ENCODE data around the gene TXNDC11.

The TXNDC11 gene

DNA sequence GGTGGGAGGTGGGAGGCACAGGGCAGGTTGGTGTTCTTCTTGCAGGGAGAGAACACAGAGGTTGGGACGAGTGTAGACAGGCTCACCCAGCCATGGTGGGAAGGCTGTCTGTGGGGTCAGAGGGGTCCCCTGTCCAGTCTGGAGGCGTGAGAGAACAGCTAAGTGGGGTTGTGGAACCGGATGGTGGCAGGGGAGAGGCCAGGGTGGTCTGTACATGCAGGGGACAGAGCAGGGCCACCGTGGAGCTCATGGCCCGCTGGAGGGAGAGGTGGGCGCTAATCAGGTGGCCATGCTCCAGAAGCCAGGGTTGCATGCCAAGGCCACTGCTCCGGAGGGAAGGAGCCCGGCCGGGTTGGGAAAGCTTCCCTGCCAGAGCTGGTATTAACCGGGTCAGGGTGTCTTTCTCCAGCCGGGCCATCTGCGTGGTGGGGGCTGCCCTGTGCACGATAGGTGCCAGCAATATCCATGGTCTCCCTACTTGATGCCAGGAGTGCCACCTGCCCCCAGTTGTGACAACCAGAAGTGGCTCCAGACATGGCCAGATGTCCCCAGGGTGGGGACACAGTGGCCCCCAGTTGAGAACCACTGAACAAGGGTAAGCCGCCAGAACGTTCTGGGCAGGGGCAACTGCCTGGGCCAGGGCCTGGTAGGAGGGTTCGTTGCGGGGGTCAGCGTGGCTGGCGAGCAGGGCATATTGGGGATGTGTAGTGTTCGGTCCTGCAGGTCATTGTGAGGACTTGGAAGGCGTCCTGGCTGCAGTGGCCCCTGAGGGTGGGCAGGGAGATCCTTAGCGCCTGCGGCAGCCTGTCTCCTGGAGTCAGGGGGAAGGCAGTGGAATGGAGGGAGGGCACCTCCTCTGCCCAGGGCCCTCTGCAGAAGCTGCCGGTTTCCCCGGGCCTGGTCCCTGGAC, 69.3 kb downstream of the TXNDC11 start:
- peak in 1 of 2 experiments; percentile 39 for DNase-seq

DNA sequence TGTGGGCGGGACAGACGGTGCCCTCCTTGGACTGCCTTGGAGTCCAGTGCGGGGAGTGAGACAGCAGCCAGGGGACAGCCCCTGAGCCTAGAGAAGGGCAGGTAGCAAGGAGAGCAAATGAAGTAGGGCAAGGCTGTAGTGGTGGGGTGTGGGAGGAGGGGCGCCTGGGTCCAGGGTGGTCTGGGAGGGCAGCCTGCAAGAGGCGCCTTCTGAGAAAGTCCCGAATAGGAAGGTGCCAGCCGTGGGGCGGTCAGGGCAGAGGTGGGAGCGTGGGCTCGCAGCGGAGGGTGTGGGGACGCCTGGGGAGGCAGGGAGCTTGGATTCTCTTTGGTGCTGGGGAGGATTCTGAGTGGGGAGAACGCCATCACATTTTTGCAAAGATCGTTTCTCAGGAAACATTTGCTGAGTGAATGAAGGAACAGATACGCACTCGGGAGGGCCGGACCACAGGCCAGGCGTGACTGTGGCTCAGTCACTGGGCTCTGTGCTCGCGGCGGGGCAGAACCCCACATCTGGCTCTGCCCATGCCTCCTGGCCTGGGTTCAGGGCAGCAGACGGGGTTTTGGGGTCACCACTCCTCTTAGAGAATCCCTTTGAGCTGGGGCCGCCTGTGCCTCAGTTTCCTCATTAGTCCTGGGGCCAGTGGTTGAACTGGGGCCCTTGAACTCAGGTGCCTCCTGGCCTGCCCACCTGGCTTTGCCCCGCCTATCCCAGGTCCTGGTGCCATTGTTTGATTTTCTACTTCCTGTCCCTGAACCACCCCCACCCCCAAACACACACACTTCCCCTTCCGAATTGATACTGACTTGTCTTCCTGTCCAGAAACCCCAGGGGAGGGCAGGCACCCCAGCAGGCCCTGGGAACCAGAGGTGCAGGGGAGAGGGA, 70.2 kb downstream of the TXNDC11 start:
- no peak for DNase-seq

DNA sequence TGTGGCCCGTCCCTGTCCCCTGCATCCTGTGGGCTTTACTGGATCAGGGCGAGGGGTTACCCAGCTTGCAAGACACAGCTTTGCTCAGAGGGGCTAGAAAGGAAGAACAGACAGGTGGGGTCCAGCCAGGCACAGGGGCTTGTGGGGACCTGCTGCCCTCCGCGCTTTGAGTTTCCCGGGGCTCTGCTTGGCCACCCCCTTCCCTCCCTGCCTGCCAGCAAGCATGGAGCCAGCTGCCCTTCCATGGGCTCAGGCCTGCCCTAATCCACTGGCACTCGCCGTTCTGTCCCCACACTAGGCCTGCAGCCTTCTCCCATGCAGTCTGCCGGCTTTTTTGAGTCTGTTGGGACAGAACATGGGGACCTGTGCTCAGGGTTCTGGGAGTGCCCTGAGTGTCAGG, 71.0 kb downstream of the TXNDC11 start:
- no peak for DNase-seq

DNA sequence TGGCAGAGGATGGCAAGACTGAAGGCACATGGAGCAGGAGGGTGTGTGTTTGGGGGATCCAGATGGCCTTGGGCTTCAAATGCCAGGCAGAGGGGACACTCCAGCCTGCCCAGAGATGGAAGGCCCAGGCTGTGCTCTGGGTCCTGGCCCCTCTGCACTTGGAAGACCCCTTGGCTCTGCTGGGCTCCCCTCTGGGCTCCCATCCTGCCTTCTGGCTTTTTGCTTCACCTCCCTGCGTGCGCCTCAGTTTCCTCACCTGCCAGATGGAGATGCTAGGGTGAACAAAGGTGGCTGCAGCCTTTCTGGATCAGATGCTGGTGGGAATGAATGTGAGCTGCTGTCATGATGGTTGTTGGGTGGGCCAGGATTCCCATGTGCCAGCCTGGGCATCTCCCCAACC, 71.4 kb downstream of the TXNDC11 start:
- DNase-seq = no peak

DNA sequence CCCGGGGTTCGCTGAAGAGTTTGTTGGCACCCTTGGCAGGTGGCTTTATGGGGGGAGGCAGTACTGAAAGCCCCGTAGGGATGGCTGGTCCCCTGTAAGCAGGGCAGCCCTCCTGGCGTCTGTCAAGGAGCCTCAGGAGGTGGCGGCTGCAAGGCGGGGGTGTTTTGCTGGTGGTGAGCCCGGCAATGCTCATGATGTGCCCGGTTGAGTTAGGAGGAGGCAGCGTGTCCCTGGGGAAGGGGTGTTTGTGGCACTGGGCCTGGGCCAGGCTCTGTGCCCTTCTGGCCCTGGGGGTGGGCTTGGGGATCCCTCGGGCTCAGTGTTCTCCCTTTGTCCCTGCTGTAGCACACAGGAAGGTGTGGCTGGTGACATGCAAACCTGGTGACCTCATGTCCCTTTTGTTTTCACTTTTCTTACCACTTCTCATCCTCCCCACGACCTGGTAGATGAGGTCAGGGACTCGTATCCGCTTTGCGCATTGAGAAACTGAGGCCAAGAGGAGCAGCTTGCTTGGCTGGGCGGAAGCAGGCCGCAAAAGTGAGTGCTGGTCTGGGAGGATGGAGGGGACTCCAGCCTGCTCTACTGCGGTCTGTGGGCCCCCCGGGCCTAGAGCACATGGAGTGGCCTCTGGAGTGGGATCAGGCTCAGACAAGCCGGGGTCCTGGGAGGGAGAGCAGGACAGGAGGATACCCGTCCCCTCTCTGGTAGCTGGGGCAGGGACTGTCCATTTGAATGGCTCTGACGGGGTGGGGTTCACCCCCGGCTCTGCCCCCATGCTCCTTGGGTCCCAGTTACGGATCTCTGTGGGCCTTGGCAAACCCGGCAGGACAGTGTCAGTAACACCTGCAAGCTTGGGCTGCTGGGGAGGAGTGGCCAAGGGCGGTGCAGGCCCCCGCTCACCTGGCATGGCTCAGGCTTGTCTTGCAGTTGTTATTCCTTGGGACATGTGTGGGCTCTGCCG, 72.2 kb downstream of the TXNDC11 start:
- DNase-seq = peak in 1 of 2 experiments; percentile 57

DNA sequence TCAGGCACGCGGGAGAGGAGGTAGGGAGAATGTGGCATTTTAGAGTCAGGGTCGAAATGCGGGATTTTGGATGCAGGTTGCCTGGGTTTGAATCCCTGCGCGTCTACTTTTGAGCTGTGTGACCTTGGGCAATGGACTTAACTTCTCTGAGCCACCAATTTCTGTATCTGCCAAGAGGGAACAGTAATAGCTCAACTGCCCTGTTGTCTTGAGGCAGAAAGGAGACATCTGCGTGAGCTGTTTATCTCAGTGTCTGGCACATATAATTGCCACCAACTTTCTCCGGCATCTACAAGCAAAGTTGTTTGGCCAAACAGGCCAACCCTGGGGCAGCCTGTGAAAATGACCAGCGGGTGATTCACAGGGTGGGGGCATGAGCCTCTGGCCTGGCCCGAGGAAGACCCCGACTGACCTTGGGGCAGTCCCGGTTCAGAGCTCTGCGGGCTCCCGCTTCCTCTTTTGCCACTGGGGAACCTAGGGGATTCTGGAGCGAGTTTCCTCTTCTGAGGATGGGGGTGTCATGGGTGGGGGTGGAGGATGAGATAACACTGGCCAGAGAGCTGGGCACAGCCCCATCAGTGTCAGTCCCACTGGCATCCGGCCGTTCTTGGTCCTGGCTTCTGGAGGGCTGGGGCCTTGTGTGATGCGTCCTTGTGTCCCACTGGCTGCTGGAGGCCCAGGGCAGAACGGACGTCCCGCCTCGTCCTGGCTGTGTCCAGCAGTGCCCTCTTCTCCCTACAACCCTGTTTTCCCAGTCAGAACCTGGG, 73.1 kb downstream of the TXNDC11 start:
- no peak for DNase-seq

DNA sequence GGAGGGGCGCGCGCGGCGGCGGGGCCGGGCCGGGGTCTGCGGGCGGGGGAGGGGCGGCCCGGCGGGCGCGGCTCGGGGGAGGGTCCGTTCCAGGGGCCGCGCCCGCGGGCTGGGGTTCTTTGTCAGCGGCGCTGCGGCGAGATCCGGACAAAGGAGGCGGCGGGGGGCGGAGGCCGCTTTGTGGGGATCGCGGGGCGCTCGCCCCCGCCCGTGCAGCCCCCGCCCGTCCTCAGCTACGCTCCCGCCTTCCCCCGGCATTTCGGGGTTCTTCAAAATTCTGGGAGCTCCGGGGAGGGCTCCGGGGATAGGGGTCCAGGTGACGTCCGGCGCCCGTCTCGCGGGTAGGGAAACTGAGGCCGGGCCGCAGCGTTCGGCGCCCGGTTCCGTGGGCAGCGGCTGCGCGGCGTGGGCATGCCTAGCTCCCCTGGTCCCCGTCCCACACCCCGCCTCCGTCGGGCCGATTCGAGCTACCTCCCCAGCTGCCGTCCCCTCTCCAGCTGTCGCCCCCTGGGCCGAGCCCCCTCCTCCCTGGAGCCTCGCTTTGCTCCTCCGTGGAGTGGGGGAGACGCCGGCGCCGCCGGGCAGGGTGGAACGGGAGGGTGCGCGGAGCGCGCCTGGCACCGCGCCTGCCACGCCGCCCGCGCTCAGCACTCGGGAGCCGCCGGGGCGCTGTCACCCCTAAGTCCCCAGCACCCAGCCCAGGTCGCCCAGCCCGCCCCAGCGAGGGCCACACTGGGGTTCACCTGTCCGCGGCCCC, 73.9 kb downstream of the TXNDC11 start:
- DNase-seq = peak in 1 of 2 experiments; percentile 14

DNA sequence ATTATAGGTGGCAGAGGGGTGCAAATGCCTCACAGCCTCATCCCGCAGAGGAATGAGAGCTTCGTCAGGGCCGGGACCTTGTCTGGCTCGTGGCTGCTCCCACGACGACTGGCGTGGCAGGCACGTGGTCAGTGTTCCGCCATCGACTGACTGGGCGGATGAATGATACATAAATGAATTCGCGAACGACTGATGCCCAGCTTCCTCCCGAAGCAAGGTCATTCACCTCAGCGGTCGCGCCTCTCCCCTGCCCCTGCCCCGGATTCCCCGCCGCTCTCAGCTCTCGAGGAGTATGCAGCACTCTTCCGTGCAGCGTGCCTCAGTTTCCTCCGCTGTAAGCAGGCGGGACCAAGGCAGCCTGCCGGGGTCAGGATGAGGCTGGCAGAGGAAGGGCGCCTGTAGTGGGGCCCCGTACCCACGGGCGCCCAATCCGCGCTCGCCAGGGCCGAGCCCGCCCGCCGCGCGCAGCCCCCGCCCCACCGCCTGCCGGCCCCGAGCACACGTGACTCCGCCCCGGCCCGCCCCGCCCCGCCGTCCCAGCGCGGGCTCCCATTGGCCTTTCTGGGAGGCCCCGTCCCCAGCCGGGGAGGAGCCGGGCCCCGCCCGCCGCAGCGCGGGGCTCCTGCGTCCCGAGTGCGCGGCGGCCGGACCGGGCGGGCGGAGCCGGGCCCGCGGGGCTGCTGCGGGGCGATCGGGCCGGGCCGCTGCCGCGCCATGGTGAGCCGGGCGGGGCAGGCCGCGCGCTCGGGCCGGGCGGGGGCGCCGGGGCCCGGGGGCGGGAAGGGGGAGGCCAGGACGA, 74.6 kb downstream of the TXNDC11 start, which contains the start of gene SNN:
Gene SNN, plus strand, starts transcription at position 632 of the 799 bp plus-strand sequence. CDS start 7,605 bp downstream, outside the sequence.
- peak; percentile 79 to 86 for DNase-seq

DNA sequence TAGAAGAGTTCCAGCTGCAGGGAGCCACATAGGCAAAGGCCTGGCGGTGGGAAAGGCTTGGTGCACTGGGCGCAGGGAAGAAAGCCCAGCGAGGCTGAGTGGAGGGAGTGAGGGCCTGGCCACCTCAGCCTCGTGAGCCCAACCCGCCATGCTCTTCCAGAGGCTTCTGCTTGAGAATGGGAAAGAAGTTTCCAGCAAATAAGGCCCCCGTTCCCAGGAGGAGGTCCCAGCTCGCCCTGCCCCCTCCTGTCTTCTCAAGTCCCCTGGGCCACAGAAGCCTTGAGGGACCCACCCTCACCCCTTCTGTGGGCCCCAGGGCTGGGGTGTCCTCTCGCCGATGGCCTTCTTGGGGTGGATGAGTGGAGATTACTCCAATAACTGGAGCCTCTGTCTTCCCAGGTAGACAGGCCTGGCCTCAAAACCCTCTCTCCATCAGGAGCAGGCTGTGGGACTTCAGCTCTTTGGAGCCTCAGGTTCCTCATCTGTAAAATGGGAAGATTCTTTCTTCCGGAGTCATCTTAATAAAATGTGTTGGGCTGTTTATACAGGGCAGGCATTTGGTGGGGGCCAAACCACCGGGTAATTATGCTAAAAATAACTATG, 75.3 kb downstream of the TXNDC11 start:
- no peak for DNase-seq

DNA sequence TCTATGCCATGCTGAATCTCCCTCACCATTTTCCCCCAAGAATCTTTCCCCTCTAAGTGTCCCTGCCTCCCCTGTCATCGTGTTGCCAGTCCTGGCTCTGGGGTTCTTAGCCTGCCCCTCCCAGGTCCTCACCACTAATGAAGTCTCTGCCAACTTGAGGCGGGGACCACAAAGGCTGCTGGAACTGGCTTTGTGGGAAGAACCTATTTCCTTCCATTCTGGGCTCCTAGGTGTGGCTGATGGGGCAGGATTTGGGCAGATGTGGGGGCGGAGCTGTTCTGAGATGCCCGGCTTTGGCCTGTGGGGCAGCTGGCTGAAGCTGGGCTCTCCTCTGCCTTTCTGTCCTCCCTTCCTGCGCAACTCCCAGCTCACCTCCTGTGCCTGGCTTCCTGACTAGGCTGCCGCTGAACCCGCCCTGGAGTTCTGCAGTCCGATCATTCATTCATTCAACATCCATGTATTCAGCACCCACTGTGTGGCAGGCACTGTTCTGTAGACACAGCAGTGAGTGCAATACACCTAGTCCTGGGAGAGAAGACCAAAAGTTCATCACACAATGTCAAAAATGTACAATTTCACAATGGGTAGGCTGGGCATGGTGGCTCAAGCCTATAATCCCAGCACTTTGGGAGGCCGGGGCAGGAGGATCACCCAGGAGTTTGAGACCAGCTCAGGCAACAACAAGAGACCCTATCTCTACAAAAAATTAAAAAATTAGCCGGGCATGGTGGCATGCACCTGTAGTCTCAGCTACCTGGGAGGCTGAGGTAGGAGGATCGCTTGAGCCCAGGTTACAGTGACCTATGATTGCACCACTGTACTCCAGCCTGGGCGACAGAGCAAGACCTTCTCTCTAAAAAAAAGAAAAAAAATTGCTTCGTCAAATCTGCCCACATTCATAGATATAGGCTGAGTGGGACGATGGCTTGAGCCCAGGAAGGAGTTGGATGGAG, 76.3 kb downstream of the TXNDC11 start:
- peak; percentile 67 to 75 for DNase-seq

DNA sequence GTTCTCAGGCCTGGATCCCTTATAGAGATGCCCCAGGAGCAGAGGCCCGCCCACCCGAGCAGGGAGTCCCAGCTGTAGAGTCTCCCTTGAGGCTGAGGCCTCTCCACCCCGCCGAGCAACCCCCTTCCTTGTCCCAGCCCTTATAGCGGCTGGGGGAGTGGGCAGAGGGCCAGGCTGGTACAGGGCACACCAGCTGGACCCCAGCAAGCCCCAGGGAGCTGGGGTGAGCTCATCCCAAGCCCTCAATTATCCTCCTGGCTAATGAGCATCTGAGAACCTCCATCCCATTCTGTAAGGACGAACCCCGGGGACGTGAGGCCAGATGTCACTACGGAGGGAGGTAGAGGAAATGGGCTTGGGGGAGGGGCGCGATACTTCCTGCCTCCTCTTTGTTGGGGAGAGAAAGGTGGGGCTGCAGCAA, 77.6 kb downstream of the TXNDC11 start:
- peak; percentile 88 to 92 for DNase-seq

DNA sequence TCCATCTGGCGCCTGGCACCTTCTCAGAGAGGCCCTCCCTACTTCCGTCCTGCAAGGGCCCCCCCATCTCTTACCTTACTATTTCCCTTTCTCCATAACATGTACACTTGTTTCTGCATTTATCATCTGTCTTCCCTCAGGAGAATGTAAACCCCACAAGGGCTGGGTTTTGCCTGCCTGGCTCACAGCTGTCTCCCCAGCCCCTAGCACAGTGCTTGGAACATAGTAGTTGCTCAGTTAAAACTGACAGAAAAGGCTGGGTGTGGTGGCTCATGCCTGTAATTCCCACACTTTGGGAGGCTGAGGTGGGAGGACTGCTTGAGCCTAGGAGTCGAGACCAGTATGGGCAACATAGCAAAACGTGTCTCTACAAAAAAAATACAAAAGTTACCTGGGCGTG, 80.1 kb downstream of the TXNDC11 start:
- DNase-seq = no peak

DNA sequence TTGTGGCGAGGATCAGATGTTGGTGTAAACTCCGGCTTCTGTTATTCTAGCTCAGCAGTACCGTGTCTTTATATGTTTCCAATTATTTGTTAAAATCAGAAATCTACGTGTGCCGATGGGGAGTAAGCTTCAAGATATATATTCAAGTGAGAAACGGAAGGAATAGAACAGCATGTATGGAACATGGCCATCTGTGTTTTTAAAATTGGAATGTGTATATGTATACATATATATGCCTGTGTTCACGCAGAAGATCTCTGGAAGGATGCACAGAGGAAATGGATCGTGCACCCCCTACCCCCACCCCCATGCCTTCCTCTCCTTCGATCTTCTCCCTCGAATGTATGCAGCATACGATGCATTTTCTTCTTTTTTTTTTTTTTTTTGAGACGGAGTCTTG, 82.1 kb downstream of the TXNDC11 start:
- no peak for DNase-seq

DNA sequence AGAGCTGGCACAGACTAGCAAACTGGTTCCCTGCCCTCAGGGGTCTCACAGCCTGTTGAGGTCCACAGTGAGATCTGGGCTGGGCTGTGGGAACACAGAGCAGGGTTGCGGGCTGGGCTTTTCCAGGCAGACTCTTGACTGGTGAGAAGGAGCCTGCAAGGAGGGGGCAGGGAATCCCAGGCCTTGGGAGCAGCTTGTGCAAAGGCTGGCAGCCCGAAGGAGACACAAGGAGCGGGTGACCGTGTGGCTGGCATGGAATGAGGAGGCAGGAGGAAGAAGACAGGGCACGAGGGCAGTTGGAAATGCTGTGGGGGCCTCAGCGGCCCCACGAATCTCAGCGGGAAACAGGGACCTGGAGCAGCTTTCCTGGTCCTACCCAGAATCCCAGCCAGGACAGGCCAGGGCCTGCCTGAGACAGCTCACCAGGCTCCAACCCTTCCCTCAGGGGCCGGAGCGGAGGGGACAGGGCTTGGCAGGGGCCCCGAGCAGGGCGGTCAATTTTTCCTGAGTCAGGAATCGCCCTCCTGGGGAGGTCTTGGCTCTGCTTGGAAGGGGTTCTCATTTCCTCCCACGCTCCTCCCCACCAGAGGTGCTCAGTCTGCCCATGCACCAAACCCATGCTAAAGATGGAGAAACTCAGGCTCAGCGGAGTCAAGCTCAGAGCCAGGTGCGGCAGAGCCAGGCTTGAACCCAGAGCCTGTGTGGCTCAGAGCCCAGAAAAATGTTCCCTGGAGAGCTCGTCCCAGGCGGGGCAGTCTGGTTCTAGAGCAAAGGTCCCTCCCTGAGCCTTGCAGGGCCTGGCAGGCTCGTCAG, 83.6 kb downstream of the TXNDC11 start:
- DNase-seq = peak in 1 of 2 experiments; percentile 13

DNA sequence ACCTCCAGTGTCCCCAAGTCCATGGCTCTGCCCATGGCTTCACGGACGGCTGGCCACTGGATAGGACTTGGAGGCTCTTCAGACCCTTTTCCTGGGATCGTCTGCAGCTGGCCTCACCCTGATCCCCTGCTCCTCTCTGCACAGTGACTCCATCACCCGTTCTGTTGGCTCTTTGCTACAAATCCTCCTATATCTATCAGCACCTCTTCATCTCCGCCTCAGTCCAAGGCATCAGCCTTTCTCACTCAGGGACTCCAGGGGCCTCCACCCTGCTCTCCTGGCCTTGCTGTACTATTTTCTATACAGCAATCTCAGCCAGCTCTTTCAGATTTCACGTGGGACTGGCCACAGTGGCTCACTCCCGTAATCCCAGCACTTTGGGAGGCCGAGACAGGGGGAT, 85.1 kb downstream of the TXNDC11 start:
- no peak for DNase-seq

DNA sequence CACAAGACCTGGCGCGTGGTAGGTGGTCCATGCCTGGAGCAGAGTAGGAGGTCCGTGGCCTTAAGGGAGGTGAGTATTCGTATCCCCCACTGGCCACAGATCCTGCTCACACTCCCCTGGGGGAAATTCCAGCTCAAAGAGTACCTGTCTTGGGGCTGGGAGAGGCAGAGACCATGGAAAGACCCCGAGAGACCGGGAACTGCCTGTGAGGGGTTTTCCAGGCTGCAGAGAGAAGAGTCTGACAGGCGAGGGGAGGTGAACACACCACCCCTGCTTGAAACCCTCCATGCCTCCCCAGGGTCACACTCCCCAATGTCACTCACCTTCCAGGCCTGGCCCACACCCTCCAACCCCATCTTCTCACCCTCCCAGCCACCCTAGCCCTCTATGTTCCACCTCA, 87.0 kb downstream of the TXNDC11 start:
- DNase-seq = no peak

DNA sequence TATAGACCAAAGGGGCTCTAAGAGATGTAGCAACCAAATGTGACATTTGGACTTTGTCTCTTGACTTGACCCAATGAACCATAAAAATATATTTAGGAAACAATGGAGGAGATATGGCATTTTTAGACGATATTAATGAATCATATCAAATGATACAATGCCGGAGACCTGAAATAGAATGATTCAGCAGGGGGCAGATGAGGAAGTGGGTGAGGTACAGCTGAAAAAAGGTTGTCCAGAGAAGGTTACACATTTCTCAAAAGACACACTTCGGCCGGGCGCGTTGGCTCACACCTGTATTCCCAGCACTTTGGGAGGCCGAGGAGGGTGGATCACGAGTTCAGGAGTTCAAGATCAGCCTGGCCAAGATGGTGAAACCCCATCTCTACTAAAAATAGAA, 90.9 kb downstream of the TXNDC11 start:
- no peak for DNase-seq

Data from NCI-H524 (cell line).